Measurements from ENCODE around the gene C2.
"Not testable (repeated sequence)": the region's sequence is repeated elsewhere in the genome, so short reads cannot be mapped to it uniquely, and the experiment has no call there.

DNA sequence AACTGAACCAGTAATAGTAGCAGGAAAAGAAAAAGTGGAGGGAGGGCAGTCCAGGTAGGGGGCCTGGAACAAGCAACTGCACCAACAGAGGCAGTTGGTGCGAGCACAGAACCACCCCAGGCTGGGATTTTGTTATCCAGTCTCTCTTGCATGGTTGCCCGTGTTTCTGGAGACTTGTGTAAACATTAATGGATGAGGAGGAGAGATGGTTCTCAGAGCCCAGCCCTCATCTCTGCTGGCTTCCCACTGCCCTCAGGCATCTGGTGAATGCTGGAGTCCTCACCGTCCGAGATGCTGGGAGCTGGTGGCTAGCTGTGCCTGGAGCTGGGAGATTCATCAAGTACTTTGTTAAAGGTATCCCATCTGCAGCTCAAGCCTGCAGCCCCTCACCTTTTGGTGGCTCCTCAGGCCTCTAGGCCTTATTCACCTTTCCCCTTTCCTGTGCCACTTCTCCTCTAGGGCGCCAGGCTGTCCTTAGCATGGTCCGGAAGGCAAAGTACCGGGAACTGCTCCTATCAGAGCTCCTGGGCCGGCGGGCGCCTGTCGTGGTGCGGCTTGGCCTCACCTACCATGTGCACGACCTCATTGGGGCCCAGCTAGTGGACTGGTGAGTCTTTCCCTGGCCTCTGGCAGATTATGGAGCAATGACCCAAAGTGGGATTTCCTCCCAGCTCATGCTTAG lies 52.8 kb downstream of the C2 start:
- TF ChIP-seq, protein P1, sequence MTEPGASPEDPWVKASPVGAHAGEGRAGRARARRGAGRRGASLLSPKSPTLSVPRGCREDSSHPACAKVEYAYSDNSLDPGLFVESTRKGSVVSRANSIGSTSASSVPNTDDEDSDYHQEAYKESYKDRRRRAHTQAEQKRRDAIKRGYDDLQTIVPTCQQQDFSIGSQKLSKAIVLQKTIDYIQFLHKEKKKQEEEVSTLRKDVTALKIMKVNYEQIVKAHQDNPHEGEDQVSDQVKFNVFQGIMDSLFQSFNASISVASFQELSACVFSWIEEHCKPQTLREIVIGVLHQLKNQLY (CRISPR knock-in tag; IDR thresholded peaks at IDR 0.05) = not testable (repeated sequence)
- TF ChIP-seq, protein P2, sequence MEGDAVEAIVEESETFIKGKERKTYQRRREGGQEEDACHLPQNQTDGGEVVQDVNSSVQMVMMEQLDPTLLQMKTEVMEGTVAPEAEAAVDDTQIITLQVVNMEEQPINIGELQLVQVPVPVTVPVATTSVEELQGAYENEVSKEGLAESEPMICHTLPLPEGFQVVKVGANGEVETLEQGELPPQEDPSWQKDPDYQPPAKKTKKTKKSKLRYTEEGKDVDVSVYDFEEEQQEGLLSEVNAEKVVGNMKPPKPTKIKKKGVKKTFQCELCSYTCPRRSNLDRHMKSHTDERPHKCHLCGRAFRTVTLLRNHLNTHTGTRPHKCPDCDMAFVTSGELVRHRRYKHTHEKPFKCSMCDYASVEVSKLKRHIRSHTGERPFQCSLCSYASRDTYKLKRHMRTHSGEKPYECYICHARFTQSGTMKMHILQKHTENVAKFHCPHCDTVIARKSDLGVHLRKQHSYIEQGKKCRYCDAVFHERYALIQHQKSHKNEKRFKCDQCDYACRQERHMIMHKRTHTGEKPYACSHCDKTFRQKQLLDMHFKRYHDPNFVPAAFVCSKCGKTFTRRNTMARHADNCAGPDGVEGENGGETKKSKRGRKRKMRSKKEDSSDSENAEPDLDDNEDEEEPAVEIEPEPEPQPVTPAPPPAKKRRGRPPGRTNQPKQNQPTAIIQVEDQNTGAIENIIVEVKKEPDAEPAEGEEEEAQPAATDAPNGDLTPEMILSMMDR (IDR thresholded peaks at IDR 0.05) = not testable (repeated sequence)
- TF ChIP-seq, protein P3, sequence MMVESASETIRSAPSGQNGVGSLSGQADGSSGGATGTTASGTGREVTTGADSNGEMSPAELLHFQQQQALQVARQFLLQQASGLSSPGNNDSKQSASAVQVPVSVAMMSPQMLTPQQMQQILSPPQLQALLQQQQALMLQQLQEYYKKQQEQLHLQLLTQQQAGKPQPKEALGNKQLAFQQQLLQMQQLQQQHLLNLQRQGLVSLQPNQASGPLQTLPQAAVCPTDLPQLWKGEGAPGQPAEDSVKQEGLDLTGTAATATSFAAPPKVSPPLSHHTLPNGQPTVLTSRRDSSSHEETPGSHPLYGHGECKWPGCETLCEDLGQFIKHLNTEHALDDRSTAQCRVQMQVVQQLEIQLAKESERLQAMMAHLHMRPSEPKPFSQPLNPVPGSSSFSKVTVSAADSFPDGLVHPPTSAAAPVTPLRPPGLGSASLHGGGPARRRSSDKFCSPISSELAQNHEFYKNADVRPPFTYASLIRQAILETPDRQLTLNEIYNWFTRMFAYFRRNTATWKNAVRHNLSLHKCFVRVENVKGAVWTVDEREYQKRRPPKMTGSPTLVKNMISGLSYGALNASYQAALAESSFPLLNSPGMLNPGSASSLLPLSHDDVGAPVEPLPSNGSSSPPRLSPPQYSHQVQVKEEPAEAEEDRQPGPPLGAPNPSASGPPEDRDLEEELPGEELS (CRISPR knock-in tag; IDR thresholded peaks at IDR 0.05) = not testable (repeated sequence)
- TF ChIP-seq CREM (CRISPR knock-in tag; IDR thresholded peaks at IDR 0.05) = not testable (repeated sequence)
